Mucosa of descending colon (tissue), 3 donors: ENCODE data around the gene ZSCAN5C. TPM values are rescaled to one million over a fixed set of nuclear protein-coding genes. Genes with fewer than 3 reads are reported as not detected.

Experiments used
- ATAC-seq: fragments of 200-7000 bp; cut with Tn5 transposase; one replicate; pipeline ENCODE4 v1.9.1; 2020; ENCODE audit warnings: mild to moderate bottlenecking, moderate library complexity
- DNase-seq, 3 donors: peaks; one replicate each; pipeline ENCODE4 v3.0.0-alpha.2; 2020
- H3K36me3 ChIP-seq: fragments of 200-600 bp; one replicate; pipeline ENCODE4 v1.8.0; 2021; ENCODE audit warnings: low read depth, mild to moderate bottlenecking
- H3K4me1 ChIP-seq: fragments of 200-600 bp; one replicate; pipeline ENCODE4 v1.8.0; 2021; ENCODE audit warnings: low read depth, mild to moderate bottlenecking
- H3K4me3 ChIP-seq: fragments of 200-600 bp; one replicate; pipeline ENCODE4 v1.8.0; 2021; ENCODE audit warnings: mild to moderate bottlenecking
- H3K9me3 ChIP-seq: fragments of 200-600 bp; one replicate; pipeline ENCODE4 v1.8.0; 2021; ENCODE audit warnings: mild to moderate bottlenecking
- CTCF ChIP-seq: fragments of 200-600 bp; IDR thresholded peaks from one replicate; pipeline ENCODE4 v1.8.0; 2022; ENCODE audit warnings: antibody characterized with exemption, mild to moderate bottlenecking
- intact Hi-C, 2 donors: fragments of 100-400 bp; cut with DNase I in 1 of 2; cut with micrococcal nuclease in 1 of 2; formaldehyde crosslinking; loops; one replicate each; pipeline versions ENCODE4 v1.11.0 to v1.11.1; 2022; cut with DNase I, micrococcal nuclease
- long read RNA-seq, 2 donors: library from polyadenylated mRNA; unstranded; transcript quantifications; one replicate each; pipeline ENCODE4 v2.0.0, GENCODE V29; 2019 to 2021
- total RNA-seq, 3 donors: library from RNA; stranded (reverse); fragmentation: NEBNext Ultra II Directional in 2 of 3; extraction: Animal tissue kit (Norgen Biotek cat#: 25700) in 2 of 3; gene quantifications; one replicate each; pipeline versions ENCODE4 v1.2.1 to v1.2.4, GENCODE V29; 2021 to 2023
- donor health status: DM: no; HTN: no; CAD: no; lungs with moderate emphysema.
- donor health status: DM: no; HTN: no; CAD: no.
- donor health status: DM: no; HTN: yes; CAD: no.

The ZSCAN5C gene, protein sequence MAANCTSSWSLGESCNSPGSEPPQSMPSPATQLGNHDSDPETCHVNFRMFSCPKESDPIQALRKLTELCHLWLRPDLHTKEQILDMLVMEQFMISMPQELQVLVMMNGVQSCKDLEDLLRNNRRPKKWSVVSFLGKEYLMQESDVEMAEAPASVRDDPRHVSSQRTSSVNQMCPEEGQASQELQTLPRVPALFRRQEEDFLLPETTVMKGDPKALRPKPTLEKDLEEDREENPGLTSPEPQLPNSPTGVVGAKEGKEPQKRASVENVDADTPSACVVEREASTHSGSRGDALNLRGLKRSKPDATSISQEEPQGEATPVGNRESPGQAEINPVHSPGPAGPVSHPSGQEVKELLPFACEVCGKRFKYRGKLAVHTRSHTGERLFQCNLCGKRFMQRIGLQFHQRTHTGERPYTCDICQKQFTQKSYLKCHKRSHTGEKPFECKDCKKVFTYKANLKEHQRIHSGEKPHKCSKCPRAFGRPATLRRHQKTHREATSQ
- not detected for total RNA-seq
- long read RNA-seq, donor 1 = 0 reads
- long read RNA-seq, donor 2 = 0 reads

DNA sequence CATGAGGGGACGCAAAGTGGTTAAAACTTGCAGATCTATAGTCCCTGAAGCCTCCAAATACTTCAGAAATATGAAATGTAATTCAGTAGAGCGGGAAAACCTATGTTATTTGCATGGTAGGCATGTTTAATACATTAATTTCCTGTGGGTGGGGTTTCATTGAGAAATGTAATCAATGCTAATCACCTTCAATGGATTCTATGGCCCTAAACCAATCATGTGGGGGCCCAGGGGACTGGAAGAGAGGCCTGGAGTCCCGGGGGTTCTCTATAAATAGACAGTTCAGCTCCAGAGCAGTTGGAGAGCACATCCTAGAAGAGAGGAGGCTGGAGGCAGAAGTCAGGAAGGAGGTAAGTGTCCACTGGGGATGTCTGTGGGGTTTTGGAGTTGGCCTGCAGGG is at the start of gene ZSCAN5C:
Gene ZSCAN5C, plus strand, starts transcription at position 301 of the 400 bp plus-strand sequence. CDS start 3,641 bp downstream, outside the sequence.
- intact Hi-C loops = no loop called here
- DNase-seq = no peak
- Histone ChIP-seq H3K36me3 (no peaks in the 10 kb centered on the region), H3K9me3 (no peaks in the 10 kb centered on the region), H3K4me1 (no peaks in the 10 kb centered on the region), H3K4me3 (no peak within 1 kb of the TSS)
- TF ChIP-seq CTCF = no peak
- ATAC-seq = no peak

- Histone ChIP-seq H3K4me3 (no peak overlapping the region), H3K36me3 (no peaks in the 10 kb centered on the region), H3K4me1 (peaks cover 2% of the 10 kb centered on the region), H3K9me3 (no peaks in the 10 kb centered on the region)
- intact Hi-C loops = no loop called here
- TF ChIP-seq CTCF = no peak
- DNase-seq (no peak), ATAC-seq (no peak)
Observed at GRCh38 chr19:56152644-56153043, 49.4 kb upstream of the ZSCAN5C start.

DNA sequence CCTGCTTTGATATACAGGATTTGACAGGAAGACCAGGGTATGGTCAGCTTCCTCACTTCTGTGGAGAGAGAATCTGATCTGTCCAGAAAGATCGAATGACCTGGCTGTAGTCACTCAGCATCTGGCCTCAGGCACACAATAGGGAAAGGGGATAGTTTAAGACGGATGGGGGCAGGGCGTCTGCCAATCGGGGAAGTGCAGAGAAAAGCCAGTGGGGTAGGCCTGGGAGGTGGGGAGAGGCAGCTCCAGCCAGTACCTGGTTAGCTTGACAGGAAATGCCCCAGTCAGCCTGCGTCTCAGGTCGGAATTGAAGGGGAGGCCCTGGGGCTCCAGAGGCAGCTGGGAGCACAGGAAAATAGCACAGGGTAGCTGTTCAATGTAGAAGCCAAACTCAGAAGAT is 48.6 kb upstream of the ZSCAN5C start:
- H3K4me3 ChIP-seq = no peak overlapping the region
- ATAC-seq (no peak), DNase-seq (no peak)
- peaks cover 2% of the 10 kb centered on the region for H3K4me1 ChIP-seq
- H3K9me3 ChIP-seq = no peaks in the 10 kb centered on the region
- intact Hi-C loops = no loop called here
- H3K36me3 ChIP-seq = no peaks in the 10 kb centered on the region
- TF ChIP-seq CTCF = no peak

- TF ChIP-seq CTCF = no peak
- intact Hi-C loops = no loop called here
- peaks cover 2% of the 10 kb centered on the region for H3K4me1 ChIP-seq
- no peak overlapping the region for H3K4me3 ChIP-seq
- H3K36me3 ChIP-seq = no peaks in the 10 kb centered on the region
- H3K9me3 ChIP-seq = no peaks in the 10 kb centered on the region
- ATAC-seq = peak; percentile 71
- DNase-seq = no peak
Observed at GRCh38 chr19:56155124-56155687, 46.9 kb upstream of the ZSCAN5C start.

DNA sequence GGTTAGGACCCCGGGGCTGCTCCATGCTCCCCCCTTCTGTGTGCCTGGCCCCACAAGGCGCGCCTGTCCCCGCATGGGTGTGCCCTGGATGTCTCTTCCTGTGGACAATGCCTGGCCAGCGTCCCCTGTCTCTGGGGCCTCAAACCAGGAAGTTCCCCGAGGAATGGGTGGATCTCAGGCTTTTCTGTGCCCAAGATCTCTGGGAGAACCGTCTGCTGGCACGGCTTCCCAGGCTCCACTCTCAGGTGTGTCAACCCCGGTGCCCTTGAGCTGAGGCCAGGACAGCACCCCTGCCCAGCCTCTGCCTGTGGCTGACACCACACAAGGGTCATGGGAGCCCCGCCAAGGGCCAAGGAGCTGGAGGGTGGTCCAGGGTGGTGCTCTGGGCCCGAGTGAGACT is 45.3 kb upstream of the ZSCAN5C start:
- peak; percentile 67 to 73 (median 67) for DNase-seq
- H3K4me1 ChIP-seq = peaks cover 2% of the 10 kb centered on the region
- intact Hi-C loops = no loop called here
- TF ChIP-seq CTCF = no peak
- H3K36me3 ChIP-seq = no peaks in the 10 kb centered on the region
- ATAC-seq = peak; percentile 83
- H3K9me3 ChIP-seq = no peaks in the 10 kb centered on the region
- no peak overlapping the region for H3K4me3 ChIP-seq
